BJ (cell line): ENCODE measurements around the gene FBXW12. TPM values are rescaled to one million over a fixed set of nuclear protein-coding genes. Genes with fewer than 3 reads are reported as not detected.

Experiments
- CTCF ChIA-PET: fragments of 350-600 bp; formaldehyde crosslinking; extraction: SDS; loops from one replicate; lab custom pipeline; 2021; ENCODE audit warnings: antibody characterized with exemption, inconsistent platforms; lab: Yijun Ruan, JAX
- POLR2A ChIA-PET: fragments of 300-600 bp; sonication (Branson Sonifier 250); formaldehyde crosslinking; extraction: SDS; loops from one replicate; lab custom pipeline; 2021; ENCODE audit warnings: antibody characterized with exemption; lab: Charles Lee
- DNase-seq: peaks from one replicate; pipeline ENCODE4 v3.0.0-alpha.2; 2011; ENCODE audit warnings: low read depth
- H3K27me3 ChIP-seq: 2 replicates; pipeline ENCODE4 v1.6.0; 2011; ENCODE audit warnings: low read length; ENCODE audit not compliant: control insufficient read depth, insufficient read depth
- H3K36me3 ChIP-seq: 2 replicates; pipeline ENCODE4 v1.5.1; 2011; ENCODE audit warnings: low read length; ENCODE audit not compliant: control insufficient read depth, insufficient read depth
- H3K4me3 ChIP-seq: 2 replicates; pipeline ENCODE4 v1.5.1; 2011; ENCODE audit warnings: low read depth, mild to moderate bottlenecking, control low read depth, low read length
- polyA plus RNA-seq: library from polyadenylated mRNA; depleted of rRNA; stranded (reverse); fragments of >200 nt; gene quantifications from 2 replicates; pipeline ENCODE4 v1.2.3, GENCODE V29; 2011
- TF ChIP-seq, protein P1 (sequence below): IDR thresholded peaks from 2 replicates; pipeline ENCODE4 v1.5.1; 2011; ENCODE audit warnings: low read depth, mild to moderate bottlenecking, control low read depth, inconsistent platforms, low read length, moderate library complexity; ENCODE audit not compliant: insufficient read depth

FBXW12 gene
- polyA plus RNA-seq, 1 experiment, result not detected

DNA sequence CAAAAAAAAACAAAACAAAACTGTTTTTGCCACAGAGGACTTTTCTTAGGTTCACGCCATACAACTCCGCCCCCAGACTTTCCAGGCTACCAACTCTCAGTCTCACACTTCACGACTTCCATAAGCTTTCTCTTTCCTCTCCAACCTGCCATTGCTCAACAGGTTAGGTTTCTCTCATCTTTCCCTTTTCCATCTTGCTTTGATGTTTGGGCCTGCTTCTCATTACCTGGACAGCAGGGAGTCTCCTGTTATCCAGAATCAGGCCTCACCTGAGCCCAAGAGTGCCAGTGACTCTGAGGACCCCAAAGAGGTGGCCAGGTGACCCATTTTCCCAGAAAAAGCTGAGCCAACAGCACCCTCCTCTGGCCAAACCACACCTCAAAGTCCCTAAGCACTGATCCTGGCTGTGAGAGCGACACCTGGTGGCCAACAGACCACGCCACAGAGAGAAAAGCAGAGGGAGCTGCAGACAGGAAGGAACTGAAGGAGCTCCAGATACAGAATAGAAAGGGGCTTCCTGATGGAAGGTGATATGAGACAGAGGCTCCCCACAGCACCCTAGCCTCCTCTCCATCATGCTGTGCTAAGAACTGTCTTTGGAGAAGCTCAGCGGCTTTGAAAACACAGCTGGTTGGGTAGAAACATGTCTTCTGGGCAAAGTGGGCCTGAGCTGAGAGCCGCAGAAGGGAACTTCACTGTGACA, 63.9 kb downstream of the FBXW12 start:
- no peak overlapping the region for H3K4me3 ChIP-seq
- CTCF ChIA-PET, result interaction anchor here (0.5 to 7.6 kb wide), 70 partner anchors 11 to 394 kb away, joined by 3 to 263 read pairs (median 4); partner anchors contain the start of genes ATRIP, CAMP, CDC25A and ZNF589

DNA sequence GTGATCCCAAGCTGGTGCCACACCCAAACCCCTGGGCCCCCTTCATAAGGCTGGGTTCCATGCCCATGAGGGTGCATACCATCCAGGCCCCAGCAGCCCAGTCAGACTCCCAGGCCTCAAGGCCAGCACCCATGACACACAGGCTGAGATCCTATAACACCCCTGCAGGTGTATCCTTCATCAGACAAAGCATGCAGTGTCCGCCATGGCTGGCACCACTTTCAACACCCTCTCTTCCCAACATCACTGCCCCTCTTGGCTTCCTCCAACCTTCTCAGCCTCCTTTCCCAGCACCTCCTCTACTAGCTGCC, 64.4 kb downstream of the FBXW12 start:
- TF ChIP-seq, protein P1, sequence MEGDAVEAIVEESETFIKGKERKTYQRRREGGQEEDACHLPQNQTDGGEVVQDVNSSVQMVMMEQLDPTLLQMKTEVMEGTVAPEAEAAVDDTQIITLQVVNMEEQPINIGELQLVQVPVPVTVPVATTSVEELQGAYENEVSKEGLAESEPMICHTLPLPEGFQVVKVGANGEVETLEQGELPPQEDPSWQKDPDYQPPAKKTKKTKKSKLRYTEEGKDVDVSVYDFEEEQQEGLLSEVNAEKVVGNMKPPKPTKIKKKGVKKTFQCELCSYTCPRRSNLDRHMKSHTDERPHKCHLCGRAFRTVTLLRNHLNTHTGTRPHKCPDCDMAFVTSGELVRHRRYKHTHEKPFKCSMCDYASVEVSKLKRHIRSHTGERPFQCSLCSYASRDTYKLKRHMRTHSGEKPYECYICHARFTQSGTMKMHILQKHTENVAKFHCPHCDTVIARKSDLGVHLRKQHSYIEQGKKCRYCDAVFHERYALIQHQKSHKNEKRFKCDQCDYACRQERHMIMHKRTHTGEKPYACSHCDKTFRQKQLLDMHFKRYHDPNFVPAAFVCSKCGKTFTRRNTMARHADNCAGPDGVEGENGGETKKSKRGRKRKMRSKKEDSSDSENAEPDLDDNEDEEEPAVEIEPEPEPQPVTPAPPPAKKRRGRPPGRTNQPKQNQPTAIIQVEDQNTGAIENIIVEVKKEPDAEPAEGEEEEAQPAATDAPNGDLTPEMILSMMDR, result no peak
- H3K4me3 ChIP-seq, result no peak overlapping the region
- no peak for DNase-seq
- POLR2A ChIA-PET, result no interaction called here
- H3K36me3 ChIP-seq, result 0 out of 2 replicates have a peak, but pooled peaks cover 2% of the 10 kb centered on the region
- no peaks in the 10 kb centered on the region for H3K27me3 ChIP-seq
- CTCF ChIA-PET, result interaction anchor here (0.5 to 7.6 kb wide), 69 partner anchors 10 to 394 kb away, joined by 3 to 263 read pairs (median 4); partner anchors contain the start of genes ATRIP, CAMP, CDC25A and ZNF589

More for the DNA sequence above, 63.9 kb downstream of the FBXW12 start:
- POLR2A ChIA-PET, result no interaction called here
- Histone ChIP-seq H3K36me3 (0 out of 2 replicates have a peak, but pooled peaks cover 2% of the 10 kb centered on the region), H3K27me3 (no peaks in the 10 kb centered on the region)
- TF ChIP-seq, protein P1, result peak; percentile 99
- DNase-seq, result no peak

DNA sequence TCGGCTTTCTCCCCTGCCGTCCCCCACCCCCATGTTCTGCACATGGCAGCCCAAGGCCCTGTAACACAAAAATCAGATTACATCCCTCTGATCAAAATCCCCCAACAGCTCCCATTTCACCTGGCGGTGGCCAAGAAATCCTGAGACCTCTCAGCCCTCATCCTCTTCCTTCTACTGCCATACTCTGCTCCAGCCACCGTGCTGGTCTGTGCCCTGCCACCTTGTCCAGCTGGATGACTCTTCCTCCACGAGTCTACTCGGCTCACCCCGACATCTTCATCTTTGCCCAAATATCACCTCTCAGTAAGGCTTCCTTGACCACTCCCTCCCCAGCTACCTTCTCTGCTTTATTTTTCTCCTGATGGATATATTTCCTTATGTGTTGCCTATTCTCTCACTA, 64.8 kb downstream of the FBXW12 start:
- TF ChIP-seq, protein P1, result no peak
- ChIA-PET POLR2A (no interaction called here), CTCF (interaction anchor here (0.8 to 7.6 kb wide), 35 partner anchors 10 to 248 kb away, joined by 3 to 263 read pairs (median 8); partner anchors contain the start of genes ATRIP, CDC25A and ZNF589)
- Histone ChIP-seq H3K4me3 (no peak overlapping the region), H3K27me3 (no peaks in the 10 kb centered on the region), H3K36me3 (0 out of 2 replicates have a peak, but pooled peaks cover 2% of the 10 kb centered on the region)
- no peak for DNase-seq

DNA sequence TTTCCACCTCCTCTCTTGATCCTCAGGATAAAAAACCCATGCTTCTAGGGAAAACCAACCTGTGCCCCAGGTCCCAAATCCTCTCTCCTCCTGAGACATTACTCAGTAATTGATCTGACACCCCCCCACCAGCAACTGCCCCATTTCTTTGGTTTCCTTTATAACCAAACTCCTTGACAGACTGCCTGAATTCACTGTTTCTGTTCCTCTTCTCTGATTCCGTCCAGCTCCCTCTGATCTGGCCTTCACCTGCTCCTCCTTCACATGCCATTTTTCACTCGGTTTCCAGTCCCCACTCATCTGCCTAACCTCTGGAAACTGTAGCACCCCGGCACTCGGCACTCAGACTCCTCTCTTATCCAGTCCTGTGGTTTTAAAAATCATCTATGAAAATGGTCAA, 65.8 kb downstream of the FBXW12 start:
- Histone ChIP-seq H3K4me3 (no peak overlapping the region), H3K36me3 (0 out of 2 replicates have a peak, but pooled peaks cover 2% of the 10 kb centered on the region), H3K27me3 (no peaks in the 10 kb centered on the region)
- CTCF ChIA-PET, result interaction anchor here (2.1 to 7.6 kb wide), 5 partner anchors 36 to 245 kb away, joined by 6 to 263 read pairs (median 66); no protein-coding TSS in a partner anchor
- DNase-seq, result no peak
- POLR2A ChIA-PET, result no interaction called here
- TF ChIP-seq, protein P1, result no peak

DNA sequence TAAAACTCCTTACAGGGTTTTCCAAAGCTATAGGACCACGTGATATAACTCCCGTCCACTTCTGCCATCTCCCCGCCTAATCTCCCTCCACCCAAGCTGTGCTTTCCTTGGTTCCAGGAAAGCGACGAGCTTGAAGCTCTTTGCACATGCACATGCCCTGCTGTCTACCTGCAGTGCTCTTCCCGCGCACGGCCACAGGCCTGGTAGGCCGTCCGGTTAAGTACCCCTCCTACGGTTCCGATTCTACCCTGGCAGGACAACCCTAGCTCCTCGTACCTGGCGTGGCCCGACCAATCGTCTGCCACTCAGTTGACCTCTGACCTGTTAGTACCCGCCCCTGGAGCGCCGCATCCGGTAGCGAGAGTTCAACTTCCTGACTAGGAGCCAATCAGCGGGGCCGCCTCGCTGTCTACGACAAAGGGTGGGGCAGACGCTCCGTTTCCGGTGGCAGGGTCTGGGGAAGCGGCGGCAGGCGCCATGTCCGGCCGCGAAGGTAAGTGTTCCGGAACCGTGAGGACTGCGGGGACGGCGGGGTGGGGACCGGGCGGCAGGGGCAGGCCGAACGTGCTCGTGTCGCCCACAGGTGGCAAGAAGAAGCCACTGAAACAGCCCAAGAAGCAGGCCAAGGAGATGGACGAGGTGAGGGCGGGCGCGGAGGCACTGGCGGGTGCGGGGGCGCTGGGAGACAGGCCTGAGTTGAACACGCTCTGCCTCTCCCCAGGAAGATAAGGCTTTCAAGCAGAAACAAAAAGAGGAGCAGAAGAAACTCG, 68.0 kb downstream of the FBXW12 start, which contains the start of the genes CCDC51 and TMA7:
CCDC51 (minus strand) TSS at position 300 of the 770 bp plus-strand sequence. CDS start 4,991 bp downstream, outside the sequence.
TMA7 (plus strand) TSS at position 438 of the 770 bp plus-strand sequence; CDS start at position 478, 40 bp downstream.
- peak; percentile 77 for DNase-seq
- ChIA-PET CTCF (interaction anchor here (0.6 to 3.7 kb wide), 15 partner anchors 9 to 508 kb away, joined by 3 to 39 read pairs (median 4); no protein-coding TSS in a partner anchor), POLR2A (no interaction called here)
- H3K4me3 ChIP-seq, result peak within 1 kb of the TSS; percentile 68
- no peaks in the 10 kb centered on the region for H3K27me3 ChIP-seq
- TF ChIP-seq, protein P1, result no peak
- peaks cover 3% of the 10 kb centered on the region; the same call in 1 of the 2 replicates for H3K36me3 ChIP-seq
